Natural killer cell (primary cell): Measurements from ENCODE around the gene GLUD2. TPM values are rescaled to one million over a fixed set of nuclear protein-coding genes. Genes with fewer than 3 reads are reported as not detected.
"Not testable (repeated sequence)": the region's sequence is repeated elsewhere in the genome, so short reads cannot be mapped to it uniquely, and the experiment has no call there.

Experiments used
- ATAC-seq, 3 donors: fragments of 150-1000 bp in 2 of 3; fragments of 200-7000 bp in 1 of 3; cut with Tn5 transposase; 1 replicate in 1 of 3; 2 replicates in 2 of 3; pipeline ENCODE4 v1.10.0; 2021; ENCODE audit warnings: mild to moderate bottlenecking in 2 of 3, moderate library complexity in 2 of 3
- DNase-seq, 2 donors: peaks; one replicate each; pipeline versions ENCODE4 v3.0.0 to v3.0.0-alpha.2; 2013 to 2021; ENCODE audit warnings: mixed read lengths in 1 of 2
- H3K27ac ChIP-seq: one replicate; pipeline ENCODE4 v1.5.1; 2013; ENCODE audit warnings: mild to moderate bottlenecking, low read length
- H3K27me3 ChIP-seq: one replicate; pipeline ENCODE4 v1.6.1; 2013; ENCODE audit warnings: low read length; ENCODE audit not compliant: control insufficient read depth, insufficient read depth
- H3K36me3 ChIP-seq: one replicate; pipeline ENCODE4 v1.6.1; 2013; ENCODE audit warnings: low read length; ENCODE audit not compliant: control insufficient read depth, insufficient read depth
- H3K4me1 ChIP-seq: one replicate; pipeline ENCODE4 v1.6.1; 2013; ENCODE audit warnings: low read length; ENCODE audit not compliant: control insufficient read depth, insufficient read depth
- H3K4me3 ChIP-seq: one replicate; pipeline ENCODE4 v1.5.1; 2013; ENCODE audit warnings: low read length
- H3K9me3 ChIP-seq: one replicate; pipeline ENCODE4 v1.6.1; 2013; ENCODE audit warnings: low read length; ENCODE audit not compliant: control insufficient read depth, insufficient read depth
- H3K27ac Mint-ChIP-seq, 2 donors: one replicate each; pipeline ENCODE4 v1.8.0; 2022; ENCODE audit warnings: mild to moderate bottlenecking in 2 of 2, mixed read lengths in 2 of 2, moderate library complexity in 1 of 2
- H3K27me3 Mint-ChIP-seq, 2 donors: one replicate each; pipeline ENCODE4 v1.8.0; 2022; ENCODE audit warnings: low read depth in 2 of 2, mixed read lengths in 2 of 2
- H3K36me3 Mint-ChIP-seq: one replicate; pipeline ENCODE4 v1.8.0; 2022; ENCODE audit warnings: mixed read lengths
- H3K4me1 Mint-ChIP-seq, 2 donors: one replicate each; pipeline ENCODE4 v1.8.0; 2022; ENCODE audit warnings: mixed read lengths in 2 of 2
- H3K4me3 Mint-ChIP-seq: one replicate; pipeline ENCODE4 v1.8.0; 2022; ENCODE audit warnings: mild to moderate bottlenecking, moderate library complexity, mixed read lengths
- H3K9me3 Mint-ChIP-seq, 2 donors: one replicate each; pipeline ENCODE4 v1.8.0; 2022; ENCODE audit warnings: mixed read lengths in 2 of 2
- WGBS: methylation state at CpG from one replicate; pipeline ENCODE4 v1.1.7; 2013; ENCODE audit warnings: missing lambda C conversion rate; ENCODE audit not compliant: insufficient coverage; 5-methylcytosine and 5-hydroxymethylcytosine counted together
- intact Hi-C: fragments of 100-400 bp; cut with micrococcal nuclease; formaldehyde crosslinking; loops from one replicate; pipeline ENCODE4 v1.14.2; 2022
- total RNA-seq, 4 donors: library from RNA; stranded (reverse); fragments of 120-200 nt in 1 of 4; gene quantifications; one replicate each; pipeline versions ENCODE4 v1.2.3 to v1.2.4, GENCODE V29; 2013 to 2022
- TF ChIP-seq, protein P1 (sequence below): fragments of 200-600 bp; IDR thresholded peaks from one replicate; pipeline ENCODE4 v1.8.0; 2022; ENCODE audit warnings: antibody characterized with exemption

The GLUD2 gene
- total RNA-seq, 3 donors from 2014 or later (not counting 1 experiment from before 2014, with no cell fraction given) = 0.16 TPM; not detected in 2

DNA sequence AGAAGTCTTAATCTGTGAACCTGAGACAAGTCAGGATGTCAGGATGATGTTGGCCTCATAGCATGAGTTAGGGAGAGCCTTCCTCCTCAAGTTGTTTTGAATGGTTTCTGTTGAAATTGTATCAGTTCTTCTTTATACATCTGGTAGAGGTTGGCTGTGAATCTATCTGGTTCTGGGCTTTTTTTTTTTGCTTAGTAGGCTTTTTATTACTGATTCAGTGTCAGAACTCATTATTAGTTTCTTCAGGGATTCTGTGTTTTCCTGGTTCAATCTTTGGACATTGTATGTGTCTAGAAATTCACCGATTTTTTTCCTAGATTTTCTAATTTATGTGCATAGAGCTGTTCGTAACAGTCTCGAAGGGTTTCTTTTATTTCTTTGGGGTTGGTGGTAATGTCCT is 14.9 kb downstream of the GLUD2 start:
- H3K4me3 ChIP-seq = no peak overlapping the region
- no peaks in the 10 kb centered on the region for H3K27me3 Mint-ChIP-seq
- H3K9me3 ChIP-seq = no peaks in the 10 kb centered on the region
- no peak overlapping the region for H3K27ac Mint-ChIP-seq
- peaks cover 0 to 2% of the 10 kb centered on the region in 2 donors for H3K9me3 Mint-ChIP-seq
- H3K36me3 Mint-ChIP-seq = no peaks in the 10 kb centered on the region
- H3K4me1 Mint-ChIP-seq = no peaks in the 10 kb centered on the region
- DNase-seq (no peak), ATAC-seq (no peak)
- intact Hi-C loops = no loop called here
- no peaks in the 10 kb centered on the region for H3K36me3 ChIP-seq
- no CpG with 5 or more reads among the region's 3 CpGs for WGBS
- TF ChIP-seq, protein P1, sequence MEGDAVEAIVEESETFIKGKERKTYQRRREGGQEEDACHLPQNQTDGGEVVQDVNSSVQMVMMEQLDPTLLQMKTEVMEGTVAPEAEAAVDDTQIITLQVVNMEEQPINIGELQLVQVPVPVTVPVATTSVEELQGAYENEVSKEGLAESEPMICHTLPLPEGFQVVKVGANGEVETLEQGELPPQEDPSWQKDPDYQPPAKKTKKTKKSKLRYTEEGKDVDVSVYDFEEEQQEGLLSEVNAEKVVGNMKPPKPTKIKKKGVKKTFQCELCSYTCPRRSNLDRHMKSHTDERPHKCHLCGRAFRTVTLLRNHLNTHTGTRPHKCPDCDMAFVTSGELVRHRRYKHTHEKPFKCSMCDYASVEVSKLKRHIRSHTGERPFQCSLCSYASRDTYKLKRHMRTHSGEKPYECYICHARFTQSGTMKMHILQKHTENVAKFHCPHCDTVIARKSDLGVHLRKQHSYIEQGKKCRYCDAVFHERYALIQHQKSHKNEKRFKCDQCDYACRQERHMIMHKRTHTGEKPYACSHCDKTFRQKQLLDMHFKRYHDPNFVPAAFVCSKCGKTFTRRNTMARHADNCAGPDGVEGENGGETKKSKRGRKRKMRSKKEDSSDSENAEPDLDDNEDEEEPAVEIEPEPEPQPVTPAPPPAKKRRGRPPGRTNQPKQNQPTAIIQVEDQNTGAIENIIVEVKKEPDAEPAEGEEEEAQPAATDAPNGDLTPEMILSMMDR = no peak
- no peaks in the 10 kb centered on the region for H3K4me1 ChIP-seq
- no peak overlapping the region for H3K27ac ChIP-seq
- no peaks in the 10 kb centered on the region for H3K27me3 ChIP-seq
- H3K4me3 Mint-ChIP-seq = no peak overlapping the region

GRCh38 chrX:121064579-121064978 is 17.2 kb downstream of the GLUD2 start:
- intact Hi-C loops = no loop called here
- no peaks in the 10 kb centered on the region for H3K27me3 Mint-ChIP-seq
- Histone ChIP-seq H3K36me3 (no peaks in the 10 kb centered on the region), H3K9me3 (no peaks in the 10 kb centered on the region), H3K4me1 (no peaks in the 10 kb centered on the region), H3K4me3 (no peak overlapping the region), H3K27me3 (no peaks in the 10 kb centered on the region), H3K27ac (no peak overlapping the region)
- peaks cover 0 to 2% of the 10 kb centered on the region in 2 donors for H3K9me3 Mint-ChIP-seq
- TF ChIP-seq, protein P1 = no peak
- 99% methylated on average over 6 of the region's 6 CpGs for WGBS
- H3K27ac Mint-ChIP-seq = no peak overlapping the region
- ATAC-seq (no peak), DNase-seq (no peak)
- H3K4me1 Mint-ChIP-seq = no peaks in the 10 kb centered on the region
- H3K36me3 Mint-ChIP-seq = no peaks in the 10 kb centered on the region
- no peak overlapping the region for H3K4me3 Mint-ChIP-seq

- intact Hi-C loops, H3K27me3 Mint-ChIP-seq: not testable (repeated sequence)
Observed at GRCh38 chrX:121084247-121084646, 36.8 kb downstream of the GLUD2 start.

DNA sequence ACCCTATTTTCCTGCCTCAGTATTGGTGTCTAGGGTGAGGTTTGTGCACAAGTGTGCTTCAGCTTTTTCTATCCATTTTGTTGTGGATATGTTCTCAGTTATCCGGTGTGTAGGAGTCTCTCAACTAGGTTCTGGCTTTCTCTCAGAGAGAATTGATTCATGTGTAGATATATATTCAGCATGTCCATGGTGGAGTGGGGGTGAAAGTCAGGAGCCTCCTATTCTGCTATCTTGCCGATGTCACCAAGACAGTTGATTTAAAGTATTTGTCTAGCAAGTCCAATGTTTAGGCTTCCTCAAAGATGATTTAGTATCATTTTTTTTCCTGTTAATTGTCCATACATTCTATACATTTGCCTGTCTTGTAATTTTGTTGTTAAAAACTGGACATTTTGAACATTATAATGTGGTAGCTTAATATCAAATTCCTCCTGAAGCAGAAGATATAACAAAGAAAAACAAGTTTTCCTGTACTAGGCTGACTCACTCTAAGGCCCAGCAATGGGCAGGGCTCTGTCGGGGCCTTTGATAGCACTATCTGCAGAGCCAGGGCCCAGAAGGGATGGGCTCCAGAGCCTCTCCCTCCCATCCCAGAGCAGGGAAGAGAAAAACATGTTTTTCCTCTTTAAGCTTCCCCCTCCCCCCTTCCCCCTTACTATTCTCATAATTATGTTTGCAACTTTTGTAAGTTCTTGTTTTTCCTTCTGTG is 37.6 kb downstream of the GLUD2 start:
- H3K36me3 ChIP-seq = no peaks in the 10 kb centered on the region
- TF ChIP-seq, protein P1 = no peak
- Mint-ChIP-seq H3K36me3 (no peaks in the 10 kb centered on the region), H3K4me1 (no peaks in the 10 kb centered on the region), H3K27ac (no peak overlapping the region), H3K4me3 (no peak overlapping the region), H3K9me3 (no peaks in the 10 kb centered on the region), H3K27me3 (peaks cover 0 to 2% of the 10 kb centered on the region in 2 donors)
- H3K27ac ChIP-seq = no peak overlapping the region
- WGBS = 89% methylated on average over 2 of the region's 3 CpGs
- H3K27me3 ChIP-seq = no peaks in the 10 kb centered on the region
- H3K4me1 ChIP-seq = no peaks in the 10 kb centered on the region
- DNase-seq (no peak), ATAC-seq (no peak)
- no peaks in the 10 kb centered on the region for H3K9me3 ChIP-seq
- intact Hi-C loops = no loop called here
- no peak overlapping the region for H3K4me3 ChIP-seq

More at GRCh38 chrX:121084247-121084646, 36.8 kb downstream of the GLUD2 start:
- not testable (repeated sequence) for H3K4me1 Mint-ChIP-seq, H3K9me3 ChIP-seq, DNase-seq, H3K36me3 ChIP-seq, H3K4me3 Mint-ChIP-seq, H3K27me3 ChIP-seq, H3K9me3 Mint-ChIP-seq, H3K4me3 ChIP-seq, H3K27ac Mint-ChIP-seq, H3K4me1 ChIP-seq, H3K36me3 Mint-ChIP-seq, ATAC-seq, H3K27ac ChIP-seq
- 43% methylated on average over 1 of the region's 2 CpGs for WGBS
